ENCODE measurements around the gene CALD1.

CALD1 gene

DNA sequence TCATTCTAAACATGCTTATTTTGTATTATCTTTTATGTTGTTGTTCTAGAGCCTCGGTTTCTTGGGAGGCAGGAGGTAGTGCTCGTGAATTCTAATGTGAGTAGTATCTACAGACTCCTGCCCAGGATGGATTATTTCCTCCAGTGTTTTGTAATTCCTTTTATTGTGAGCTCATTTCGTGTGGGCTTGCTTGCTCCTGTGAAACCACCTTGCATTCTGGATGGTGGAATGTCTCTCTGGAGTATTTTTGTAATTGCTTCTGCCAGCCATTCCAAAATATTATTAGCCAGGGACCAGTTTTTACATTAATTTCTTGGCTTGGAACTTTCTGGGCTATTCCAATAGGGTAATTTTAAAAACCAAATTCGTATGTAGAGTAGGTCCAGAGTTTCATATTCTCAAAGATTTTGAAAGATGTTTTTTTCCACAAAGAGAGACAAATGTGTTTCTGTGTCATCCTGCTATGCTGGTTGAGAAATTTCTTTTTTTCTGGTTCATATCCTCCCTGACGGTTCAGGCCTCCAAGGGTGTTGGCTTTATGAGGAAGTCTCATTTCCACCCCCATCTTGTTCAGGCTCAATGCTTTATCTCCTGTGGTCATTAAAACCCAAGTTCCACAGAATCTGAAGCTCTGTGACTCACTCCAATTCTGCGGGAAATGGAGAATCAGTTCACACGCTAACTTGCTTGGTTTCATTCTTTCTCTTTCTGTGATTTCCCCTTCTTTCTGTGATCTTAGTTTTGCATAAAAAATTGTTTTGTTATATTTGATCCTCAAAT is 41.7 kb upstream of the CALD1 start:
- FAIRE-seq = no peak
- TF ChIP-seq CTCF (IDR thresholded peaks at IDR 0.05; ENCODE audit: insufficient read depth, missing control alignments) = no peak
- DNase-seq (ENCODE audit: insufficient read length, low spot score) = no peak

- no peak for DNase-seq (ENCODE audit: insufficient read length, low spot score)
- no peak for TF ChIP-seq CTCF (IDR thresholded peaks at IDR 0.05; ENCODE audit: insufficient read depth, missing control alignments)
- FAIRE-seq = no peak
Measured at GRCh38 chr7:134739362-134739761, 40.1 kb upstream of the CALD1 start.

DNA sequence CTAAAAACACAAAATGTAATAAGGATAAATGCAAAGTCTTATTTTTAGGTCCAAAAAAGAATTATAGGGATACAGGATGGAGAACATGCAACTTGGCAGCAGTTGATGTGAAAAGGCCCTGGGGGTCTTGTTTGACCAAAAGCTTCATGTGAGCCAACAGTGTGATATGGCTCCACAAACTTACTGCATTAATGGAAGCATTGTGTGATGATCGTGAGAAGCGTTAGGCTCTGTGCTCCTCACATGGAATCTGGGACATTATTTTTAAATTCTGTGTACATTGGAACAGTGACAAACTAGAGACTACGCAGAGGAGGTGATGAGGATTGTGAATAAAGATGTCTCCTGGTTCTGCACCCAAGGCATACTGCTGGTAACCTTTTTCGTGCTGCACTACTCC is 39.1 kb upstream of the CALD1 start:
- FAIRE-seq (no peak), DNase-seq (ENCODE audit: insufficient read length, low spot score) (no peak)
- TF ChIP-seq CTCF (IDR thresholded peaks at IDR 0.05; ENCODE audit: insufficient read depth, missing control alignments) = no peak

DNA sequence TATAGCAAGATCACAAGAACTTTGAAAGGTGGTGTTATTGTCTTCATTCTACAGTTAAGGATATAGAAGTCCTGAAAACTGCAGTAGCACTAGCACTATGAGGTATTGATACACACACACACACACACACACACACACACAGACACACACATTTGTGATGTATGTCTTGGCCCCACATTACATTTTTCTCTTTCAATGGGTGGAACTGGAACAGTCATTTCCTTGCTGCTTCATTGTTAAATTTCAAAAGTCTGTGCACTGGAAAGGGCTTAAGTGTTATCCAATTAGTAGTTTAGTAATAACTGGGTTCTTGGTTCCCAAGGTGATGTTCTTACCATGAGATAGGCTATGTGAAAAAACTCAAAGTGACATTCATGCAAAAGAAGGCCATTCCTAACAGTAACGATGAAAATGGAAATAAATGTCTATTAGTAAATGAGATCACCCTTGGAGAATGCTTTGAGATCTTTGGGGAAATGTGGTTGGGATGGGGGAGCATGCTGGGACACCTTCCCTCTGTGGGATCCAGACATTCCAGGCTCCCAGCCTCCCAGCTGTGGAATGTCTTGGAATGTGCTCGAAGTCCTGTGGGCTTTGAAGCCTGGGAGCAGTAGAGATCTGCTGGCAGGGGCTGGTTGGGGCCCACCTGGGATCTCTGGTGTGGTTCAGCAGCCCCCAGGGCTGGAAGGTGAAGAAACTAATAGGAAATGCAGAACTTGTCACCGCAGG is 37.4 kb upstream of the CALD1 start:
- no peak for FAIRE-seq
- TF ChIP-seq CTCF (IDR thresholded peaks at IDR 0.05; ENCODE audit: insufficient read depth, missing control alignments) = no peak
- DNase-seq (ENCODE audit: insufficient read length, low spot score) = no peak

GRCh38 chr7:134742688-134743350 is 36.6 kb upstream of the CALD1 start:
- DNase-seq (ENCODE audit: insufficient read length, low spot score) = no peak
- no peak for FAIRE-seq
- TF ChIP-seq CTCF (IDR thresholded peaks at IDR 0.05; ENCODE audit: insufficient read depth, missing control alignments) = no peak

DNA sequence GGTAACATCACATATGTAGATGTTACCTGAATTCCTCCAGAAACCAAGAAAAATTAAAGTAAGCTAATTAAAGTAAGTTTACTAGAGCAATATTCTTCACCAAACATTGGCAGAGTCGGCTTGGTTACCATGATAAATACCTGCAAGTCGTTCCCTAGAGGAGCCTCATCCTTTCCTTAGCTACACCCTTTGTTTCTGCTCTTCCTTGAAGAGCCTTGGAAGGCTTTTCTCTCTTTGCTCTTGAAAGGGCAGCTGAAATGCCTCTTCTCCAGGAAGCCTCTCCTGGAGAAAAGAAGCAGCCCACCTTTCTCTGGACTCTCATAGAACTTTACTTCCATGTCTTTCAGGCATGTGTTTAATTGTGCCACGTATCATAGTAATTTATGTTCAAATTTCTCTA is 34.9 kb upstream of the CALD1 start:
- TF ChIP-seq CTCF (IDR thresholded peaks at IDR 0.05; ENCODE audit: insufficient read depth, missing control alignments) = no peak
- no peak for DNase-seq (ENCODE audit: insufficient read length, low spot score)
- FAIRE-seq = no peak

All from D721Med (cell line).